Measurements from ENCODE around the gene NAA50. TPM values are rescaled to one million over a fixed set of nuclear protein-coding genes. Genes with fewer than 3 reads are reported as not detected.

The NAA50 gene
- total and polyA plus RNA-seq, 2 donors (not counting 3 experiments of a cell fraction or from before 2014, with no cell fraction given): 53.1 to 160 TPM

DNA sequence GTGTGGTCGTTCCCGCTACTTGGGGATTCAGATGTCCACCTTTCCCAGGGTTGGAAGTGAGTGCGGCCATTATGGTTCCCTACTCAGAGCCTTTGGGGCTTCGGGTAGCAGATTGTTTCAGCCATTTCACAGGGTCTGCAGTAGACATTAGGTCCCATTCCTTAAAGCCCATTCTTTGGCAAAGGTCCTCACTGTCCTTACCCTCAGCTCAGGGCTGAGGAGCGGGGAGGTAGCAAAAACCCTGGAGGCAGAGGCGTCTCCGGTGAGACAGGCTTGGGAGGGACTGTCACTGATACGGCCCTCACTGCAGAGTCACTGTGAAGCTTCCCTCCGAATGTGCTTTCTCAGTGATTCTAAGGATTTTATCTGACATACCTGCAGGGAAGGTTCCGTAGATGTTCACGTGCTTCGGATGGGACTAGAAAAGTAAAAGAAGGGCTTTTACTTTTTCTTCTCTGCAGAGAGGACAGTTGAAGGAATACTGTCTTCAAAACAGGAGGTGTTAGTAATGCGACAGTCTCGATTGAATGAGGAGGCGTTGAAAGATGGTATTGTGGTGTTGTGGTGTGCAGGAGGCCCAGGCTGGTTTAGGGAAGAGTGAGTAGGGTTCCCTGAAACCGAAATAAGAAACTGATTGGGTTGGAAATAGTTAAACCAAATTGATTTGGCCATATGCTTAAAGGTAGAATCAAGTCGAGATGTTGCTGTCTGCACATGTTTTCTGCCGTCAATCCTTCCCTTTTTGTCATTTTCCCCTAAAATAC is 1.4 kb upstream of the NAA50 start:
- intact Hi-C loops (cut with micrococcal nuclease) (loop anchor here (5.0 kb wide), 1 partner anchor 1400 kb away; the partner anchor contains the start of gene ZBTB20), dilution Hi-C loops (cut with MboI; ENCODE audit: extremely low pct_ligation_motif_present, low sequenced_read_pairs) (no loop called here)
- TF ChIP-seq POLR2AphosphoS5 (IDR thresholded peaks at IDR 0.05; ENCODE audit: insufficient read depth, low read depth, low read length): no peak
- TF ChIP-seq FOS (IDR thresholded peaks at IDR 0.05; ENCODE audit: borderline replicate concordance, insufficient read depth, low read length): no peak
- Histone ChIP-seq H3K9ac (replicated peaks; ENCODE audit: extremely low read depth, insufficient read depth, low read length) (peak overlapping the region; percentile 96), H3K79me2 (ENCODE audit: control insufficient read depth, insufficient read depth, low read length) (peaks cover 68% of the 10 kb centered on the region), H2AFZ (ENCODE audit: low read depth, low read length) (peak overlapping the region; percentile 80), H3K27me3 (ENCODE audit: control insufficient read depth in 2 of 2, insufficient read depth in 2 of 2, low read length in 2 of 2) (no peaks in the 10 kb centered on the region), H3K9me3 (replicated peaks; ENCODE audit: control insufficient read depth, insufficient read depth, low read length) (no peaks in the 10 kb centered on the region), H3K4me1 (ENCODE audit: control insufficient read depth, extremely low read depth, insufficient read depth, low read length) (peaks cover 35% of the 10 kb centered on the region), H3K9me1 (replicated peaks; ENCODE audit: control insufficient read depth, extremely low read depth, insufficient read depth, low read length) (no peaks in the 10 kb centered on the region), H4K20me1 (replicated peaks; ENCODE audit: control insufficient read depth, extremely low read depth, insufficient read depth, low read length) (no peaks in the 10 kb centered on the region), H3K27ac (ENCODE audit: insufficient read depth, low read depth, low read length) (peak overlapping the region; percentile 99), H3K4me2 (ENCODE audit: insufficient read depth, low read length) (peak overlapping the region; percentile 73), H3K36me3 (ENCODE audit: control insufficient read depth in 2 of 2, extremely low read depth in 1 of 2, insufficient read depth in 2 of 2, low read length in 2 of 2) (no peaks in the 10 kb centered on the region), H3K4me3 (replicated peaks in 1 of 3; ENCODE audit: insufficient read depth in 1 of 3, low read depth in 1 of 3, low read length in 3 of 3) (peak overlapping the region; percentile 55 to 95 (median 93))
- peak; percentile 80 for FAIRE-seq
- peak; percentile 51 for DNase-seq (ENCODE audit: low read depth, low spot score)
- BruUV-seq (replicated peaks): TSS peak; percentile 42
- POLR2A ChIA-PET: interaction anchor here (0.7 to 1.5 kb wide), 4 partner anchors 10 to 83 kb away, joined by 3 to 4 read pairs (median 4); no protein-coding TSS in a partner anchor
- CTCF ChIA-PET: interaction anchor here (0.9 to 3.6 kb wide), 7 partner anchors 10 to 97 kb away, joined by 3 to 61 read pairs (median 6); partner anchors contain the start of gene GRAMD1C

DNA sequence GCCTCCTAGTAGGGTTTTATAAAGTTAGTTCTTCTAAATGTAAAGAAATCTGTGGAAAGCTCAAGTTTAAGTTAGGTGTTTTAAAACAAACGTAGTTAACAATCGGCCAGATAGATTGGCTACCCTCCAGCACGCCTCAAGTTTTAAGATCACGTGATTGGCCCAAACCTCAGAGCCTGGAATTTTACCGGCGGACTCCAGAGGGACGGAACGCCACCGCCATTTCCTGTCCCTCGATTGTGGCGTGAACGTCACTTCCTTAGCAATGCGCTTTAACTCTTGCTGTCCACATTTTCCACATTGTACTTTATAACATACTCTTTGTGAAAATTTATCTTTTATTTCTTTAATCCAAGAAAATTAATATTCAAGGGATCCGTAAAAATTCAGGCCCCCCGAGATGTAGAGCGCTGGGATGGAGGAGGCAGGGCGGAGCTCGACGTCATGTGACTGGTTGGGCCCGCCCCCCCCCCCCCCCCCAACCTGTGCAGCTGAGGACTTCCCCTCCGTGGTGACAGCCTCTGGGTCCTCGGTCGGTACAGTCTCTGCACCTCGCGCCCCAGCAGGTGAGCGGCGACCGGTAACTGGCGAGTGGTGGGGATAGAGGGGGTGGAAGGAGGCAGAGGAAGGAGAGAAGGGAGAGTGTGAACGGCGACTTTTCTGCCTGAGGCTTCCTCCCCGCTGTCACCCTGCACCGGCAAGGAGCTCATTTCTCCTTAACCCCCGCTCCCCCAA is 666 bp upstream of the NAA50 start, which contains the start of gene ATP6V1A:
Gene ATP6V1A (plus strand): TSS at position 488 of the 735 bp plus-strand sequence. CDS start 31,719 bp downstream, outside the sequence.
- H2AFZ ChIP-seq (ENCODE audit: low read depth, low read length): peak within 1 kb of the TSS; percentile 80
- H4K20me1 ChIP-seq (replicated peaks; ENCODE audit: control insufficient read depth, extremely low read depth, insufficient read depth, low read length): no peaks in the 10 kb centered on the region
- intact Hi-C loops (cut with micrococcal nuclease): loop anchor here (1.0 to 5.0 kb wide), 4 partner anchors 37 to 1401 kb away; partner anchors contain the start of genes GRAMD1C and ZBTB20
- peak within 1 kb of the TSS; percentile 96 for H3K9ac ChIP-seq (replicated peaks; ENCODE audit: extremely low read depth, insufficient read depth, low read length)
- no peaks in the 10 kb centered on the region for H3K27me3 ChIP-seq (ENCODE audit: control insufficient read depth in 2 of 2, insufficient read depth in 2 of 2, low read length in 2 of 2)
- dilution Hi-C loops (cut with MboI; ENCODE audit: extremely low pct_ligation_motif_present, low sequenced_read_pairs): no loop called here
- no TSS peak for BruUV-seq (replicated peaks)
- ChIA-PET CTCF (interaction anchor here (0.6 to 3.6 kb wide), 9 partner anchors 11 to 195 kb away, joined by 3 to 61 read pairs (median 5); partner anchors contain the start of gene GRAMD1C), POLR2A (interaction anchor here (0.6 to 1.5 kb wide), 5 partner anchors 11 to 93 kb away, joined by 3 to 4 read pairs (median 4); no protein-coding TSS in a partner anchor)
- peak within 1 kb of the TSS; percentile 95 for H3K4me2 ChIP-seq (ENCODE audit: insufficient read depth, low read length)
- H3K4me1 ChIP-seq (ENCODE audit: control insufficient read depth, extremely low read depth, insufficient read depth, low read length): peaks cover 38% of the 10 kb centered on the region
- H3K27ac ChIP-seq (ENCODE audit: insufficient read depth, low read depth, low read length): peak within 1 kb of the TSS; percentile 99
- DNase-seq (ENCODE audit: low read depth, low spot score) (peak; percentile 93), FAIRE-seq (no peak)
- H3K4me3 ChIP-seq (replicated peaks in 1 of 3; ENCODE audit: insufficient read depth in 1 of 3, low read depth in 1 of 3, low read length in 3 of 3): peak within 1 kb of the TSS; percentile 93 to 95 (median 95)
- H3K9me3 ChIP-seq (replicated peaks; ENCODE audit: control insufficient read depth, insufficient read depth, low read length): no peaks in the 10 kb centered on the region
- H3K79me2 ChIP-seq (ENCODE audit: control insufficient read depth, insufficient read depth, low read length): peaks cover 76% of the 10 kb centered on the region
- no peaks in the 10 kb centered on the region for H3K36me3 ChIP-seq (ENCODE audit: control insufficient read depth in 2 of 2, extremely low read depth in 1 of 2, insufficient read depth in 2 of 2, low read length in 2 of 2)
- no peak for TF ChIP-seq EZH2 (IDR thresholded peaks at IDR 0.05; ENCODE audit: borderline replicate concordance, low read depth, low read length, severe bottlenecking)
- no peak for TF ChIP-seq POLR2A (IDR thresholded peaks at IDR 0.05; ENCODE audit: low read depth, low read length)
- no peak for TF ChIP-seq POLR2AphosphoS5 (IDR thresholded peaks at IDR 0.05; ENCODE audit: insufficient read depth, low read depth, low read length)
- TF ChIP-seq, protein P1, sequence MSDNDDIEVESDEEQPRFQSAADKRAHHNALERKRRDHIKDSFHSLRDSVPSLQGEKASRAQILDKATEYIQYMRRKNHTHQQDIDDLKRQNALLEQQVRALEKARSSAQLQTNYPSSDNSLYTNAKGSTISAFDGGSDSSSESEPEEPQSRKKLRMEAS (IDR thresholded peaks at IDR 0.05; ENCODE audit: insufficient read depth, insufficient read length): no peak
- no peak for TF ChIP-seq JUN (IDR thresholded peaks at IDR 0.05; ENCODE audit: borderline replicate concordance, insufficient read depth, insufficient read length, low read depth)
- no peak for TF ChIP-seq GATA2 (IDR thresholded peaks at IDR 0.05; ENCODE audit: insufficient read depth, insufficient read length, low read depth, low read length)
- TF ChIP-seq, protein P2, sequence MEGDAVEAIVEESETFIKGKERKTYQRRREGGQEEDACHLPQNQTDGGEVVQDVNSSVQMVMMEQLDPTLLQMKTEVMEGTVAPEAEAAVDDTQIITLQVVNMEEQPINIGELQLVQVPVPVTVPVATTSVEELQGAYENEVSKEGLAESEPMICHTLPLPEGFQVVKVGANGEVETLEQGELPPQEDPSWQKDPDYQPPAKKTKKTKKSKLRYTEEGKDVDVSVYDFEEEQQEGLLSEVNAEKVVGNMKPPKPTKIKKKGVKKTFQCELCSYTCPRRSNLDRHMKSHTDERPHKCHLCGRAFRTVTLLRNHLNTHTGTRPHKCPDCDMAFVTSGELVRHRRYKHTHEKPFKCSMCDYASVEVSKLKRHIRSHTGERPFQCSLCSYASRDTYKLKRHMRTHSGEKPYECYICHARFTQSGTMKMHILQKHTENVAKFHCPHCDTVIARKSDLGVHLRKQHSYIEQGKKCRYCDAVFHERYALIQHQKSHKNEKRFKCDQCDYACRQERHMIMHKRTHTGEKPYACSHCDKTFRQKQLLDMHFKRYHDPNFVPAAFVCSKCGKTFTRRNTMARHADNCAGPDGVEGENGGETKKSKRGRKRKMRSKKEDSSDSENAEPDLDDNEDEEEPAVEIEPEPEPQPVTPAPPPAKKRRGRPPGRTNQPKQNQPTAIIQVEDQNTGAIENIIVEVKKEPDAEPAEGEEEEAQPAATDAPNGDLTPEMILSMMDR (IDR thresholded peaks at IDR 0.05; ENCODE audit: extremely low read depth in 1 of 2, insufficient read depth in 1 of 2, low read depth in 1 of 2, low read length in 2 of 2): no peak
- TF ChIP-seq FOS (IDR thresholded peaks at IDR 0.05; ENCODE audit: borderline replicate concordance, insufficient read depth, low read length): no peak
- H3K9me1 ChIP-seq (replicated peaks; ENCODE audit: control insufficient read depth, extremely low read depth, insufficient read depth, low read length): no peaks in the 10 kb centered on the region
